Measurements from ENCODE around the gene ANTXR2. TPM values are rescaled to one million over a fixed set of nuclear protein-coding genes. Genes with fewer than 3 reads are reported as not detected.

The ANTXR2 gene
- total RNA-seq, 8 experiments from 2014 or later = 10.5 to 72.6 (median 39.5) TPM

- Histone ChIP-seq H3K4me1 (replicated peaks in 1 of 2) (no peaks in the 10 kb centered on the region), H3K27ac (no peak overlapping the region), H3K4me3 (no peak overlapping the region)
- WGBS, 10 experiments = 0 to 100% (median 72%) methylated on average over 1 of the region's 1 CpG
- ATAC-seq (replicated peaks in 6 of 8) = no peak
- in situ Hi-C loops (cut with MboI; ENCODE audit: low pct_unique_long_range_greater_than_20kb in 2 of 9, low sequenced_read_pairs in 9 of 9, unreplicated experiment in 9 of 9) = no loop called here
Measured at GRCh38 chr4:79982601-79983322, 90.3 kb downstream of the ANTXR2 start.

GRCh38 chr4:79980448-79980847 lies 92.6 kb downstream of the ANTXR2 start:
- in situ Hi-C loops (cut with MboI; ENCODE audit: low pct_unique_long_range_greater_than_20kb in 2 of 9, low sequenced_read_pairs in 9 of 9, unreplicated experiment in 9 of 9) = no loop called here

GRCh38 chr4:79979785-79980437 lies 93.1 kb downstream of the ANTXR2 start:
- in situ Hi-C loops (cut with MboI; ENCODE audit: low pct_unique_long_range_greater_than_20kb in 2 of 9, low sequenced_read_pairs in 9 of 9, unreplicated experiment in 9 of 9) = no loop called here
- no peaks in the 10 kb centered on the region for H3K4me1 ChIP-seq (replicated peaks in 1 of 2)
- WGBS, 10 experiments = 83 to 100% (median 100%) methylated on average over 1 of the region's 1 CpG; no CpG with 5 or more reads in 4 of the 10 experiments
- no peak overlapping the region for H3K27ac ChIP-seq
- no peak for ATAC-seq (replicated peaks in 6 of 8)
- no peak overlapping the region for H3K4me3 ChIP-seq

More at GRCh38 chr4:79980448-79980847, 92.6 kb downstream of the ANTXR2 start:
- ATAC-seq (replicated peaks in 6 of 8) = no peak
- no peak overlapping the region for H3K27ac ChIP-seq
- 11 to 100% (median 86%) methylated on average over 1 to 2 of the region's 2 CpGs for WGBS, 10 experiments
- no peak overlapping the region for H3K4me3 ChIP-seq
- no peaks in the 10 kb centered on the region for H3K4me1 ChIP-seq (replicated peaks in 1 of 2)

GRCh38 chr4:79977131-79977840 lies 95.7 kb downstream of the ANTXR2 start:
- 88 to 100% (median 95%) methylated on average over 2 to 7 of the region's 7 CpGs for WGBS, 10 experiments
- Histone ChIP-seq H3K4me1 (replicated peaks in 1 of 2) (no peaks in the 10 kb centered on the region), H3K27ac (no peak overlapping the region), H3K4me3 (no peak overlapping the region)
- in situ Hi-C loops (cut with MboI; ENCODE audit: low pct_unique_long_range_greater_than_20kb in 2 of 9, low sequenced_read_pairs in 9 of 9, unreplicated experiment in 9 of 9) = no loop called here
- no peak for ATAC-seq (replicated peaks in 6 of 8)

- in situ Hi-C loops (cut with MboI; ENCODE audit: low pct_unique_long_range_greater_than_20kb in 2 of 9, low sequenced_read_pairs in 9 of 9, unreplicated experiment in 9 of 9) = no loop called here
- ATAC-seq (replicated peaks in 6 of 8) = peak in 2 of 8 experiments; percentile 56 to 66
- WGBS, 10 experiments = 26 to 100% (median 95%) methylated on average over 1 to 32 of the region's 60 CpGs
- H3K4me1 ChIP-seq (replicated peaks in 1 of 2) = peaks cover 1 to 4% of the 10 kb centered on the region in 2 donors
- no peak overlapping the region for H3K27ac ChIP-seq
- peak overlapping the region in 2 of 5 donors; percentile 18 to 29 for H3K4me3 ChIP-seq
Measured at GRCh38 chr4:79964400-79965211, 108.4 kb downstream of the ANTXR2 start.

GRCh38 chr4:79964020-79964399 lies 109.0 kb downstream of the ANTXR2 start:
- H3K4me1 ChIP-seq (replicated peaks in 1 of 2) = peaks cover 4 to 7% of the 10 kb centered on the region in 2 donors
- H3K27ac ChIP-seq = no peak overlapping the region
- ATAC-seq (replicated peaks in 6 of 8) = no peak
- no peak overlapping the region for H3K4me3 ChIP-seq
- 46 to 92% (median 85%) methylated on average over 6 to 8 of the region's 8 CpGs for WGBS, 10 experiments
- in situ Hi-C loops (cut with MboI; ENCODE audit: low pct_unique_long_range_greater_than_20kb in 2 of 9, low sequenced_read_pairs in 9 of 9, unreplicated experiment in 9 of 9) = no loop called here

- Histone ChIP-seq H3K4me3 (no peak overlapping the region), H3K4me1 (replicated peaks in 1 of 2) (peaks cover 4 to 9% of the 10 kb centered on the region in 2 donors), H3K27ac (no peak overlapping the region)
- in situ Hi-C loops (cut with MboI; ENCODE audit: low pct_unique_long_range_greater_than_20kb in 2 of 9, low sequenced_read_pairs in 9 of 9, unreplicated experiment in 9 of 9) = no loop called here
- ATAC-seq (replicated peaks in 6 of 8) = no peak
- 27 to 84% (median 65%) methylated on average over 3 to 7 of the region's 7 CpGs for WGBS, 10 experiments
Measured at GRCh38 chr4:79959652-79960051, 113.4 kb downstream of the ANTXR2 start.

- no peak for ATAC-seq (replicated peaks in 6 of 8)
- Histone ChIP-seq H3K4me1 (replicated peaks in 1 of 2) (peaks cover 4 to 9% of the 10 kb centered on the region in 2 donors), H3K4me3 (no peak overlapping the region), H3K27ac (no peak overlapping the region)
- in situ Hi-C loops (cut with MboI; ENCODE audit: low pct_unique_long_range_greater_than_20kb in 2 of 9, low sequenced_read_pairs in 9 of 9, unreplicated experiment in 9 of 9) = no loop called here
- 53 to 98% (median 83%) methylated on average over 3 to 5 of the region's 5 CpGs; no CpG with 5 or more reads in 1 of the 10 experiments for WGBS, 10 experiments
Measured at GRCh38 chr4:79958466-79959264, 114.4 kb downstream of the ANTXR2 start.

- ATAC-seq (replicated peaks in 6 of 8) = peak in 4 of 8 experiments; percentile 48 to 72 (median 58)
- in situ Hi-C loops (cut with MboI; ENCODE audit: low pct_unique_long_range_greater_than_20kb in 2 of 9, low sequenced_read_pairs in 9 of 9, unreplicated experiment in 9 of 9) = no loop called here
- Histone ChIP-seq H3K27ac (no peak overlapping the region), H3K4me3 (no peak overlapping the region), H3K4me1 (replicated peaks in 1 of 2) (peaks cover 3 to 14% of the 10 kb centered on the region in 2 donors)
- 83 to 100% (median 100%) methylated on average over 1 to 2 of the region's 2 CpGs; no CpG with 5 or more reads in 1 of the 10 experiments for WGBS, 10 experiments
Measured at GRCh38 chr4:79949178-79949577, 123.9 kb downstream of the ANTXR2 start.

- H3K27ac ChIP-seq = no peak overlapping the region
- no peak overlapping the region for H3K4me3 ChIP-seq
- in situ Hi-C loops (cut with MboI; ENCODE audit: low pct_unique_long_range_greater_than_20kb in 2 of 9, low sequenced_read_pairs in 9 of 9, unreplicated experiment in 9 of 9) = no loop called here
- no peak for ATAC-seq (replicated peaks in 6 of 8)
- peaks cover 3 to 14% of the 10 kb centered on the region in 2 donors for H3K4me1 ChIP-seq (replicated peaks in 1 of 2)
Measured at GRCh38 chr4:79948739-79949138, 124.3 kb downstream of the ANTXR2 start.

- H3K27ac ChIP-seq = no peak overlapping the region
Measured at GRCh38 chr4:79948261-79948660, 124.8 kb downstream of the ANTXR2 start.

GRCh38 chr4:79947386-79947785 lies 125.6 kb downstream of the ANTXR2 start:
- in situ Hi-C loops (cut with MboI; ENCODE audit: low pct_unique_long_range_greater_than_20kb in 2 of 9, low sequenced_read_pairs in 9 of 9, unreplicated experiment in 9 of 9) = no loop called here
- H3K27ac ChIP-seq = no peak overlapping the region
- peaks cover 3 to 14% of the 10 kb centered on the region in 2 donors for H3K4me1 ChIP-seq (replicated peaks in 1 of 2)
- WGBS, 10 experiments = 33 to 100% (median 93%) methylated on average over 1 of the region's 1 CpG; no CpG with 5 or more reads in 4 of the 10 experiments
- H3K4me3 ChIP-seq = no peak overlapping the region
- ATAC-seq (replicated peaks in 6 of 8) = no peak

More at GRCh38 chr4:79948261-79948660, 124.8 kb downstream of the ANTXR2 start:
- ATAC-seq (replicated peaks in 6 of 8) = no peak
- no peak overlapping the region for H3K4me3 ChIP-seq
- in situ Hi-C loops (cut with MboI; ENCODE audit: low pct_unique_long_range_greater_than_20kb in 2 of 9, low sequenced_read_pairs in 9 of 9, unreplicated experiment in 9 of 9) = no loop called here
- 44 to 93% (median 77%) methylated on average over 1 to 3 of the region's 3 CpGs; no CpG with 5 or more reads in 1 of the 10 experiments for WGBS, 10 experiments
- H3K4me1 ChIP-seq (replicated peaks in 1 of 2) = peaks cover 3 to 14% of the 10 kb centered on the region in 2 donors

All from motor neuron (in vitro differentiated cells).